ENCODE measurements around the gene HS3ST3B1. TPM values are rescaled to one million over a fixed set of nuclear protein-coding genes. Genes with fewer than 3 reads are reported as not detected.

HS3ST3B1 gene
- total and polyA plus RNA-seq, 4 experiments from 2014 or later, result 6.0 to 40.5 (median 25.6) TPM

DNA sequence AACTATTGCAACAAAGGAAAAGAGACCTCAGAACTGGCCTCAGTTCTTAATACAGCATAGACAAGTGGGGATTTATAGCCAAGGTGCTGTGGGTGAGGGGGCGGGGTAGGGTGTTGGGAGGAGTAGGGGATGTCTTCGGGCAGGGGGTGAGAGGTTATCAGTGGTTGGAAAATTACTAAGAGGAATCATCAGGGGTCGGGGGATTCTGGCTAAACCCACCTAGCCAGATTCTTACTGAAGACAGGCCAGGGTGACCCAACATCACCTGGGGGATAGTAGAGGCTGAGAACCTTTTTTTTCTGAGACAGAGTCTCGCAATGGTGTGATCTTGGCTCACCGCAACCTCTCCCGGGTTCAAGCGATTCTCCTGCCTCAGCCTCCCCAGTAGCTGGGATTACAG lies 32.6 kb downstream of the HS3ST3B1 start:
- Histone ChIP-seq H3K36me3 (ENCODE audit: insufficient read depth, low read length) (no peaks in the 10 kb centered on the region), H3K9me3 (ENCODE audit: control insufficient read depth in 1 of 2, low read length in 2 of 2) (no peaks in the 10 kb centered on the region), H3K27ac (ENCODE audit: low read depth, low read length) (no peak overlapping the region), H3K27me3 (ENCODE audit: insufficient read depth, low read length) (no peaks in the 10 kb centered on the region), H3K4me3 (ENCODE audit: low read length in 2 of 2) (no peak overlapping the region), H3K4me1 (ENCODE audit: insufficient read depth, low read length) (peaks cover 97% of the 10 kb centered on the region)
- ChIA-PET CTCF (ENCODE audit: partially characterized antibody) (interaction anchor here (1.2 kb wide), 1 partner anchor 480 kb away, joined by 3 read pairs; no protein-coding TSS in a partner anchor), POLR2A (ENCODE audit: partially characterized antibody) (interaction anchor here (0.9 kb wide), 1 partner anchor 32 kb away, joined by 4 read pairs; the partner anchor contains the start of gene HS3ST3B1)
- Mint-ChIP-seq H3K36me3 (peaks cover 4 to 15% of the 10 kb centered on the region in 2 donors), H3K4me3 (peak overlapping the region in 5 of 8 donors; percentile 11 to 63 (median 47)), H3K27me3 (no peaks in the 10 kb centered on the region), H3K9me3 (no peaks in the 10 kb centered on the region), H3K27ac (peak overlapping the region in 3 of 7 donors; percentile 76 to 86 (median 80)), H3K4me1 (peaks cover 69 to 100% (median 85%) of the 10 kb centered on the region in 4 donors)
- no peak for DNase-seq
- intact Hi-C loops (cut with micrococcal nuclease), result no loop called here

- ChIA-PET POLR2A (ENCODE audit: partially characterized antibody) (interaction anchor here (0.9 kb wide), 1 partner anchor 33 kb away, joined by 4 read pairs; the partner anchor contains the start of gene HS3ST3B1), CTCF (ENCODE audit: partially characterized antibody) (interaction anchor here (1.2 kb wide), 1 partner anchor 479 kb away, joined by 3 read pairs; no protein-coding TSS in a partner anchor)
- Mint-ChIP-seq H3K4me1 (peaks cover 69 to 100% (median 85%) of the 10 kb centered on the region in 4 donors), H3K36me3 (peaks cover 10 to 20% of the 10 kb centered on the region in 2 donors), H3K27ac (peak overlapping the region; percentile 47 to 86 (median 79)), H3K4me3 (peak overlapping the region in 5 of 8 donors; percentile 24 to 63 (median 47)), H3K27me3 (no peaks in the 10 kb centered on the region), H3K9me3 (no peaks in the 10 kb centered on the region)
- Histone ChIP-seq H3K4me3 (ENCODE audit: low read length in 2 of 2) (no peak overlapping the region), H3K4me1 (ENCODE audit: insufficient read depth, low read length) (peaks cover 97% of the 10 kb centered on the region), H3K27me3 (ENCODE audit: insufficient read depth, low read length) (no peaks in the 10 kb centered on the region), H3K36me3 (ENCODE audit: insufficient read depth, low read length) (no peaks in the 10 kb centered on the region), H3K9me3 (ENCODE audit: control insufficient read depth in 1 of 2, low read length in 2 of 2) (no peaks in the 10 kb centered on the region), H3K27ac (ENCODE audit: low read depth, low read length) (peak overlapping the region; percentile 18)
- DNase-seq, result no peak
- intact Hi-C loops (cut with micrococcal nuclease), result no loop called here
Observed at GRCh38 chr17:14334276-14334840, 33.5 kb downstream of the HS3ST3B1 start.

- Histone ChIP-seq H3K4me1 (ENCODE audit: insufficient read depth, low read length) (peaks cover 97% of the 10 kb centered on the region), H3K27me3 (ENCODE audit: insufficient read depth, low read length) (no peaks in the 10 kb centered on the region), H3K27ac (ENCODE audit: low read depth, low read length) (no peak overlapping the region), H3K36me3 (ENCODE audit: insufficient read depth, low read length) (no peaks in the 10 kb centered on the region), H3K9me3 (ENCODE audit: control insufficient read depth in 1 of 2, low read length in 2 of 2) (no peaks in the 10 kb centered on the region), H3K4me3 (ENCODE audit: low read length in 2 of 2) (no peak overlapping the region)
- no peak for DNase-seq
- intact Hi-C loops (cut with micrococcal nuclease), result no loop called here
- ChIA-PET POLR2A (ENCODE audit: partially characterized antibody) (no interaction called here), CTCF (ENCODE audit: partially characterized antibody) (no interaction called here)
- Mint-ChIP-seq H3K36me3 (peaks cover 10 to 20% of the 10 kb centered on the region in 2 donors), H3K27me3 (no peaks in the 10 kb centered on the region), H3K27ac (peak overlapping the region; percentile 43 to 87 (median 79)), H3K4me3 (peak overlapping the region in 5 of 8 donors; percentile 7 to 63 (median 46)), H3K9me3 (no peaks in the 10 kb centered on the region), H3K4me1 (peaks cover 70 to 100% (median 85%) of the 10 kb centered on the region in 4 donors)
Observed at GRCh38 chr17:14334919-14335318, 34.0 kb downstream of the HS3ST3B1 start.

DNA sequence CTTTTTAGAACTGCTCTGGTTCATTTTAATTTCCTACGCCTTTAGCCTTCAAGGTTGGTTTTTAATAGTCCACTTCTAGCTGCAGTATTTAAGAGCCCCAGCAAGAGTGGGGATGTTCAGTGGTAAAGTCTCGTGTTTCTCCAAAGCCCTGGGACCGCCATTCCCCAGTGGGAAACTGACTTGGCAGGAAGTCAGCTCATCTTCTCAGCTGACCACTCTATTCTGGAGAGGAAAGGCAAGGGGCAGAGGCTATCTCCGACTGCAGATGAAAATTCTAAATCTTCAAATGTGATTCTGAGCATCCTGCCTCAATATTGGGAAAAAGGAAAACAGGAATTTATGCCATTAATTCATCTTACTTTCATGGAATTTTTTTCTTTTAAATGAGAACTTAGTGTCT lies 35.5 kb downstream of the HS3ST3B1 start:
- DNase-seq, result no peak
- no peaks in the 10 kb centered on the region for H3K27me3 Mint-ChIP-seq
- intact Hi-C loops (cut with micrococcal nuclease), result no loop called here
- Histone ChIP-seq H3K36me3 (ENCODE audit: insufficient read depth, low read length) (no peaks in the 10 kb centered on the region), H3K9me3 (ENCODE audit: control insufficient read depth in 1 of 2, low read length in 2 of 2) (no peaks in the 10 kb centered on the region), H3K27me3 (ENCODE audit: insufficient read depth, low read length) (no peaks in the 10 kb centered on the region), H3K4me3 (ENCODE audit: low read length in 2 of 2) (no peak overlapping the region), H3K27ac (ENCODE audit: low read depth, low read length) (no peak overlapping the region), H3K4me1 (ENCODE audit: insufficient read depth, low read length) (peaks cover 98% of the 10 kb centered on the region)
- peaks cover 70 to 100% (median 87%) of the 10 kb centered on the region in 4 donors for H3K4me1 Mint-ChIP-seq
- peaks cover 10 to 23% of the 10 kb centered on the region in 2 donors for H3K36me3 Mint-ChIP-seq
- peak overlapping the region; percentile 32 to 91 (median 76) for H3K27ac Mint-ChIP-seq
- no peaks in the 10 kb centered on the region for H3K9me3 Mint-ChIP-seq
- H3K4me3 Mint-ChIP-seq, result peak overlapping the region in 4 of 8 donors; percentile 13 to 71 (median 26)
- CTCF ChIA-PET (ENCODE audit: partially characterized antibody), result no interaction called here
- POLR2A ChIA-PET (ENCODE audit: partially characterized antibody), result interaction anchor here (0.6 kb wide), 1 partner anchor 126 kb away, joined by 3 read pairs; no protein-coding TSS in a partner anchor

GRCh38 chr17:14337596-14338079 lies 36.8 kb downstream of the HS3ST3B1 start:
- no peak for DNase-seq
- peak overlapping the region in 5 of 8 donors; percentile 29 to 65 (median 57) for H3K4me3 Mint-ChIP-seq
- Histone ChIP-seq H3K27ac (ENCODE audit: low read depth, low read length) (no peak overlapping the region), H3K9me3 (ENCODE audit: control insufficient read depth in 1 of 2, low read length in 2 of 2) (no peaks in the 10 kb centered on the region), H3K36me3 (ENCODE audit: insufficient read depth, low read length) (no peaks in the 10 kb centered on the region), H3K27me3 (ENCODE audit: insufficient read depth, low read length) (no peaks in the 10 kb centered on the region), H3K4me3 (ENCODE audit: low read length in 2 of 2) (no peak overlapping the region), H3K4me1 (ENCODE audit: insufficient read depth, low read length) (peaks cover 86% of the 10 kb centered on the region)
- H3K27ac Mint-ChIP-seq, result peak overlapping the region; percentile 60 to 86 (median 79)
- POLR2A ChIA-PET (ENCODE audit: partially characterized antibody), result interaction anchor here (1.6 kb wide), 1 partner anchor 91 kb away, joined by 3 read pairs; no protein-coding TSS in a partner anchor
- H3K9me3 Mint-ChIP-seq, result no peaks in the 10 kb centered on the region
- peaks cover 10 to 21% of the 10 kb centered on the region in 2 donors for H3K36me3 Mint-ChIP-seq
- H3K27me3 Mint-ChIP-seq, result no peaks in the 10 kb centered on the region
- peaks cover 64 to 96% (median 81%) of the 10 kb centered on the region in 4 donors for H3K4me1 Mint-ChIP-seq
- CTCF ChIA-PET (ENCODE audit: partially characterized antibody), result interaction anchor here (0.6 kb wide), 1 partner anchor 209 kb away, joined by 3 read pairs; no protein-coding TSS in a partner anchor
- intact Hi-C loops (cut with micrococcal nuclease), result no loop called here

DNA sequence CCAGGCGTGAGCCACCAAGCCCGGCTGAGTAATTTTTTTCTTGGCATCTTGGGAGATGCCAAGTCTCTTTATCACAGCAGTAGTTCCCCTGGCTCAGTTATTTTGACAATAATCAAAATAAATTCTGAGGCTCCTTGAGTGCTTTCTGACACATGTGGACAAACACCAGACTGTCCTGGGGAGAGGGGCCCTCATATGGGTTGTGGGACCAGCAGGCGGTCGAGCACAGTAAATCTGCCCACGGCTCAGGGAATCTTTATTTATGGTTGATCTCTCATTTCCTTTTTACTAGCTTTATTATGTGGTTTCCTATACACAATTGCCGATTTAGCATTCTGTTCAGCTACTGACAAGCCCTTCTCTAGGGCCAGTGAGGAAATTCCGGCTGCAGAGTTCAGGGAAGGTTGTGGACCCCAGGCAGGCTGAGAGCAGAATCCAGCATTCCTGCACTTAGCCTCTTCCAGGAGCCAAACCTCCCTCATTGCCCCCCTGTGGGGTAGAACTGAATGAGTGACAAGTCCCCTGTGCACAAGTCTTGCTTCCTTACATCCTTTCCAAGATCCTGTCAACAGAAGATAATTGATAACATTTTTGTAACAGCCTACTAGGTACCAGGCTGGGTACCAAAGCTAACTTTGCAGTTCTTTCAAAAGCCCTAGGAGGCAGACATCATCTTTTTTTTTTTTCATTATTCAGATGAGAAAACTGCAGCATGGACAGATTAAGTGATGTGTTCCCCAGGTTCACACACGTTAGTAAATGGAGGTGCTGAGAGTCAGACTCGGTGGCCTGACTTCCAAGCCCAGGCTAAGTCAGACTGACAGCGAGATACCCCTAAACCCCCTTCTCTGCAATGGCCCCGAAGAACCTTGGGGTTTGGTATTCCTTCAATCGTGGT lies 40.2 kb downstream of the HS3ST3B1 start:
- H3K9me3 Mint-ChIP-seq, result peaks cover 0 to 2% (median 0%) of the 10 kb centered on the region in 8 donors
- Histone ChIP-seq H3K4me3 (ENCODE audit: low read length in 2 of 2) (no peak overlapping the region), H3K4me1 (ENCODE audit: insufficient read depth, low read length) (peaks cover 52% of the 10 kb centered on the region), H3K27me3 (ENCODE audit: insufficient read depth, low read length) (no peaks in the 10 kb centered on the region), H3K36me3 (ENCODE audit: insufficient read depth, low read length) (peaks cover 10% of the 10 kb centered on the region), H3K27ac (ENCODE audit: low read depth, low read length) (no peak overlapping the region), H3K9me3 (ENCODE audit: control insufficient read depth in 1 of 2, low read length in 2 of 2) (no peaks in the 10 kb centered on the region)
- peak overlapping the region; percentile 61 to 92 (median 86) for H3K27ac Mint-ChIP-seq
- peaks cover 29 to 39% of the 10 kb centered on the region in 2 donors for H3K36me3 Mint-ChIP-seq
- peaks cover 41 to 67% (median 56%) of the 10 kb centered on the region in 4 donors for H3K4me1 Mint-ChIP-seq
- ChIA-PET POLR2A (ENCODE audit: partially characterized antibody) (no interaction called here), CTCF (ENCODE audit: partially characterized antibody) (no interaction called here)
- H3K27me3 Mint-ChIP-seq, result no peaks in the 10 kb centered on the region
- intact Hi-C loops (cut with micrococcal nuclease), result no loop called here
- H3K4me3 Mint-ChIP-seq, result peak overlapping the region in 5 of 8 donors; percentile 39 to 80 (median 62)
- DNase-seq, result no peak

Measured in CD4-positive, alpha-beta memory T cell (primary cell).